ENCODE measurements around the gene KMT2C. TPM values are rescaled to one million over a fixed set of nuclear protein-coding genes. Genes with fewer than 3 reads are reported as not detected.
A peak's percentile ranks its signal among the peaks of the same experiment; 100 is the strongest.

KMT2C gene
- total and polyA plus RNA-seq, 4 donors, result 5.8 to 123 (median 56.2) TPM

GRCh38 chr7:152173372-152174070, 262.3 kb downstream of the KMT2C start:
- Histone ChIP-seq H3K4me3 (ENCODE audit: low read length in 2 of 2) (no peak overlapping the region), H3K4me1 (ENCODE audit: control insufficient read depth in 1 of 2, insufficient read depth in 2 of 2, low read length in 2 of 2) (no peaks in the 10 kb centered on the region), H3K9me3 (ENCODE audit: control insufficient read depth, low read length) (no peaks in the 10 kb centered on the region), H3K27ac (ENCODE audit: low read depth in 1 of 2, low read length in 2 of 2) (no peak overlapping the region), H3K36me3 (ENCODE audit: control insufficient read depth in 1 of 2, insufficient read depth in 2 of 2, low read length in 1 of 2) (peaks cover 8 to 12% of the 10 kb centered on the region in 2 donors), H3K27me3 (ENCODE audit: control insufficient read depth in 1 of 2, insufficient read depth in 2 of 2, low read length in 1 of 2) (no peaks in the 10 kb centered on the region)
- ATAC-seq (ENCODE audit: low FRiP score) (no peak), DNase-seq (no peak)
- intact Hi-C loops (cut with DNase I), result no loop called here
- 83 to 87% methylated on average over 5 of the region's 5 CpGs for WGBS, 2 donors

- intact Hi-C loops (cut with DNase I), result no loop called here
- no peak for DNase-seq
- no peak for ATAC-seq (ENCODE audit: low FRiP score)
- Histone ChIP-seq H3K4me3 (ENCODE audit: low read length in 2 of 2) (no peak overlapping the region), H3K27me3 (ENCODE audit: control insufficient read depth in 1 of 2, insufficient read depth in 2 of 2, low read length in 1 of 2) (no peaks in the 10 kb centered on the region), H3K36me3 (ENCODE audit: control insufficient read depth in 1 of 2, insufficient read depth in 2 of 2, low read length in 1 of 2) (peaks cover 10 to 15% of the 10 kb centered on the region in 2 donors), H3K4me1 (ENCODE audit: control insufficient read depth in 1 of 2, insufficient read depth in 2 of 2, low read length in 2 of 2) (no peaks in the 10 kb centered on the region), H3K9me3 (ENCODE audit: control insufficient read depth, low read length) (no peaks in the 10 kb centered on the region), H3K27ac (ENCODE audit: low read depth in 1 of 2, low read length in 2 of 2) (no peak overlapping the region)
- 82 to 88% methylated on average over 6 of the region's 6 CpGs for WGBS, 2 donors
Measured at GRCh38 chr7:152162287-152162686, 273.5 kb downstream of the KMT2C start.

- Histone ChIP-seq H3K36me3 (ENCODE audit: control insufficient read depth in 1 of 2, insufficient read depth in 2 of 2, low read length in 1 of 2) (peaks cover 10 to 15% of the 10 kb centered on the region in 2 donors), H3K4me1 (ENCODE audit: control insufficient read depth in 1 of 2, insufficient read depth in 2 of 2, low read length in 2 of 2) (no peaks in the 10 kb centered on the region), H3K27ac (ENCODE audit: low read depth in 1 of 2, low read length in 2 of 2) (no peak overlapping the region), H3K4me3 (ENCODE audit: low read length in 2 of 2) (no peak overlapping the region), H3K27me3 (ENCODE audit: control insufficient read depth in 1 of 2, insufficient read depth in 2 of 2, low read length in 1 of 2) (no peaks in the 10 kb centered on the region), H3K9me3 (ENCODE audit: control insufficient read depth, low read length) (no peaks in the 10 kb centered on the region)
- DNase-seq, result no peak
- no peak for ATAC-seq (ENCODE audit: low FRiP score)
- intact Hi-C loops (cut with DNase I), result no loop called here
Measured at GRCh38 chr7:152161171-152161570, 274.6 kb downstream of the KMT2C start.

GRCh38 chr7:152158801-152159587, 276.8 kb downstream of the KMT2C start:
- Histone ChIP-seq H3K9me3 (ENCODE audit: control insufficient read depth, low read length) (no peaks in the 10 kb centered on the region), H3K4me3 (ENCODE audit: low read length in 2 of 2) (no peak overlapping the region), H3K4me1 (ENCODE audit: control insufficient read depth in 1 of 2, insufficient read depth in 2 of 2, low read length in 2 of 2) (no peaks in the 10 kb centered on the region), H3K27ac (ENCODE audit: low read depth in 1 of 2, low read length in 2 of 2) (no peak overlapping the region), H3K36me3 (ENCODE audit: control insufficient read depth in 1 of 2, insufficient read depth in 2 of 2, low read length in 1 of 2) (peaks cover 10 to 22% of the 10 kb centered on the region in 2 donors), H3K27me3 (ENCODE audit: control insufficient read depth in 1 of 2, insufficient read depth in 2 of 2, low read length in 1 of 2) (no peaks in the 10 kb centered on the region)
- intact Hi-C loops (cut with DNase I), result no loop called here
- WGBS, 2 donors, result 91 to 93% methylated on average over 11 of the region's 11 CpGs
- ATAC-seq (ENCODE audit: low FRiP score) (no peak), DNase-seq (no peak)

GRCh38 chr7:152152267-152152666, 283.5 kb downstream of the KMT2C start:
- Histone ChIP-seq H3K4me1 (ENCODE audit: control insufficient read depth in 1 of 2, insufficient read depth in 2 of 2, low read length in 2 of 2) (no peaks in the 10 kb centered on the region), H3K4me3 (ENCODE audit: low read length in 2 of 2) (no peak overlapping the region), H3K36me3 (ENCODE audit: control insufficient read depth in 1 of 2, insufficient read depth in 2 of 2, low read length in 1 of 2) (peaks cover 3 to 22% of the 10 kb centered on the region in 2 donors), H3K9me3 (ENCODE audit: control insufficient read depth, low read length) (no peaks in the 10 kb centered on the region), H3K27ac (ENCODE audit: low read depth in 1 of 2, low read length in 2 of 2) (no peak overlapping the region), H3K27me3 (ENCODE audit: control insufficient read depth in 1 of 2, insufficient read depth in 2 of 2, low read length in 1 of 2) (no peaks in the 10 kb centered on the region)
- no peak for DNase-seq
- intact Hi-C loops (cut with DNase I), result no loop called here
- 88% methylated on average over 5 of the region's 5 CpGs for WGBS, 2 donors
- no peak for ATAC-seq (ENCODE audit: low FRiP score)

- no peaks in the 10 kb centered on the region for H3K27me3 ChIP-seq (ENCODE audit: control insufficient read depth in 1 of 2, insufficient read depth in 2 of 2, low read length in 1 of 2)
- intact Hi-C loops (cut with DNase I), result loop anchor here (5.0 to 10.0 kb wide), 2 partner anchors 122 to 365 kb away; partner anchors contain the start of gene GALNT11 (in 1 of the 2)
- H3K4me3 ChIP-seq (ENCODE audit: low read length in 2 of 2), result no peak overlapping the region
- 83% methylated on average over 6 of the region's 6 CpGs for WGBS, 2 donors
- H3K9me3 ChIP-seq (ENCODE audit: control insufficient read depth, low read length), result no peaks in the 10 kb centered on the region
- H3K27ac ChIP-seq (ENCODE audit: low read depth in 1 of 2, low read length in 2 of 2), result no peak overlapping the region
- ATAC-seq (ENCODE audit: low FRiP score) (no peak), DNase-seq (no peak)
- H3K4me1 ChIP-seq (ENCODE audit: control insufficient read depth in 1 of 2, insufficient read depth in 2 of 2, low read length in 2 of 2), result peaks cover 2 to 3% of the 10 kb centered on the region in 2 donors
- H3K36me3 ChIP-seq (ENCODE audit: control insufficient read depth in 1 of 2, insufficient read depth in 2 of 2, low read length in 1 of 2), result peaks cover 10 to 16% of the 10 kb centered on the region in 2 donors
Measured at GRCh38 chr7:152149363-152149762, 286.4 kb downstream of the KMT2C start.

- whole genome bisulfite sequencing, 2 donors, result 88 to 90% methylated on average over 5 of the region's 5 CpGs
- Histone ChIP-seq H3K4me3 (ENCODE audit: low read length in 2 of 2) (no peak overlapping the region), H3K27me3 (ENCODE audit: control insufficient read depth in 1 of 2, insufficient read depth in 2 of 2, low read length in 1 of 2) (no peaks in the 10 kb centered on the region), H3K27ac (ENCODE audit: low read depth in 1 of 2, low read length in 2 of 2) (no peak overlapping the region), H3K4me1 (ENCODE audit: control insufficient read depth in 1 of 2, insufficient read depth in 2 of 2, low read length in 2 of 2) (peaks cover 2 to 3% of the 10 kb centered on the region in 2 donors), H3K36me3 (ENCODE audit: control insufficient read depth in 1 of 2, insufficient read depth in 2 of 2, low read length in 1 of 2) (peaks cover 11 to 16% of the 10 kb centered on the region in 2 donors), H3K9me3 (ENCODE audit: control insufficient read depth, low read length) (no peaks in the 10 kb centered on the region)
- DNase-seq (no peak), ATAC-seq (ENCODE audit: low FRiP score) (no peak)
- intact Hi-C loops (cut with DNase I), result loop anchor here (5.0 to 10.0 kb wide), 2 partner anchors 121 to 364 kb away; partner anchors contain the start of gene GALNT11 (in 1 of the 2)
Measured at GRCh38 chr7:152148706-152149105, 287.1 kb downstream of the KMT2C start.

GRCh38 chr7:152145853-152146466, 289.8 kb downstream of the KMT2C start:
- H3K27me3 ChIP-seq (ENCODE audit: control insufficient read depth in 1 of 2, insufficient read depth in 2 of 2, low read length in 1 of 2), result no peaks in the 10 kb centered on the region
- H3K9me3 ChIP-seq (ENCODE audit: control insufficient read depth, low read length), result no peaks in the 10 kb centered on the region
- H3K36me3 ChIP-seq (ENCODE audit: control insufficient read depth in 1 of 2, insufficient read depth in 2 of 2, low read length in 1 of 2), result peaks cover 9 to 11% of the 10 kb centered on the region in 2 donors
- no peak overlapping the region for H3K4me3 ChIP-seq (ENCODE audit: low read length in 2 of 2)
- DNase-seq (no peak), ATAC-seq (ENCODE audit: low FRiP score) (peak; percentile 77)
- intact Hi-C loops (cut with DNase I), result loop anchor here (5.0 to 10.0 kb wide), 2 partner anchors 119 to 361 kb away; partner anchors contain the start of gene GALNT11 (in 1 of the 2)
- peaks cover 2 to 3% of the 10 kb centered on the region in 2 donors for H3K4me1 ChIP-seq (ENCODE audit: control insufficient read depth in 1 of 2, insufficient read depth in 2 of 2, low read length in 2 of 2)
- WGBS, 2 donors, result 46 to 49% methylated on average over 4 of the region's 4 CpGs
- peak overlapping the region in 1 of 2 donors; percentile 58 for H3K27ac ChIP-seq (ENCODE audit: low read depth in 1 of 2, low read length in 2 of 2)
